GM12878 (cell line): ENCODE measurements around the gene RASSF4. TPM values are rescaled to one million over a fixed set of nuclear protein-coding genes. Genes with fewer than 3 reads are reported as not detected.

Source experiments
- ATAC-seq: fragments of 200-7000 bp; cut with Tn5 transposase; 3 replicates; pipeline ENCODE4 v1.9.1; 2020; ENCODE audit warnings: mild to moderate bottlenecking, moderate library complexity
- BruUV-seq: library from RNA; stranded (reverse); fragments of 400-500 nt; replicated peaks from 2 replicates; lab custom pipeline; 2021; lab: Mats Ljungman, UMichigan
- CTCF ChIA-PET: fragments of 300-600 bp; sonication (Branson Sonifier 250); formaldehyde crosslinking; extraction: SDS; loops from one replicate; lab custom pipeline; 2021; ENCODE audit warnings: inconsistent platforms; lab: Yijun Ruan, JAX
- POLR2A ChIA-PET: fragments of 350-600 bp; formaldehyde crosslinking; extraction: SDS; loops from one replicate; lab custom pipeline; 2021; ENCODE audit warnings: inconsistent platforms; lab: Charles Lee
- RAD21 ChIA-PET: fragments of 300-600 bp; sonication (Branson Sonifier 250); formaldehyde crosslinking; loops from one replicate; lab custom pipeline; 2023; ENCODE audit warnings: antibody characterized with exemption; ENCODE audit not compliant: unreplicated experiment; lab: Charles Lee
- SMC1A ChIA-PET: fragments of 300-600 bp; sonication (Branson Sonifier 250); formaldehyde crosslinking; loops from one replicate; lab custom pipeline; 2023; ENCODE audit not compliant: unreplicated experiment, uncharacterized antibody; lab: Charles Lee
- DNase-seq: peaks from one replicate; pipeline ENCODE4 v3.0.0-alpha.2; 2011; ENCODE audit warnings: low read depth, low spot score
- FAIRE-seq: peaks from 3 replicates; lab custom pipeline; 2011; peaks lifted over from hg19 to GRCh38; lab: Jason Lieb, UNC
- H2AFZ ChIP-seq: 2 replicates; pipeline ENCODE4 v1.6.0; 2011; ENCODE audit warnings: low read depth, low read length, control low read depth; ENCODE audit not compliant: control insufficient read depth
- H3K27ac ChIP-seq: 2 replicates; pipeline ENCODE4 v1.5.1; 2011; ENCODE audit warnings: control low read depth; ENCODE audit not compliant: control insufficient read depth, insufficient read depth
- H3K27me3 ChIP-seq, 2 experiments: replicated peaks in 1 of 2; 2 replicates each; pipeline versions ENCODE4 v1.6.0 to v1.6.1; 2011; ENCODE audit warnings: low read length in 1 of 2; ENCODE audit not compliant: control insufficient read depth in 2 of 2, insufficient read depth in 2 of 2
- H3K36me3 ChIP-seq, 2 experiments: 2 replicates each; pipeline ENCODE4 v1.5.1; 2011; ENCODE audit warnings: low read length in 1 of 2; ENCODE audit not compliant: control insufficient read depth in 2 of 2, insufficient read depth in 2 of 2
- H3K4me1 ChIP-seq: 2 replicates; pipeline ENCODE4 v1.6.1; 2011; ENCODE audit warnings: mild to moderate bottlenecking, low read length, moderate library complexity, mixed read lengths; ENCODE audit not compliant: control insufficient read depth, insufficient read depth
- H3K4me2 ChIP-seq: 2 replicates; pipeline ENCODE4 v1.6.0; 2011; ENCODE audit warnings: control low read depth; ENCODE audit not compliant: control insufficient read depth, insufficient read depth
- H3K4me3 ChIP-seq: fragments of 200-600 bp; sonication (generic); 2 replicates; pipeline ENCODE4 v1.5.1; 2016
- H3K79me2 ChIP-seq: 2 replicates; pipeline ENCODE4 v1.6.0; 2011; ENCODE audit warnings: low read length; ENCODE audit not compliant: control insufficient read depth, insufficient read depth
- H3K9ac ChIP-seq: 2 replicates; pipeline ENCODE4 v1.8.0; 2011; ENCODE audit warnings: low read length, control low read depth, mixed read lengths; ENCODE audit not compliant: control insufficient read depth, insufficient read depth
- H3K9me3 ChIP-seq: replicated peaks from 3 replicates; pipeline ENCODE4 v1.5.1; 2011; ENCODE audit warnings: mild to moderate bottlenecking, low read length; ENCODE audit not compliant: control insufficient read depth, insufficient read depth
- H4K20me1 ChIP-seq: 2 replicates; pipeline ENCODE4 v1.6.0; 2011; ENCODE audit not compliant: control insufficient read depth, insufficient read depth
- BCL11A ChIP-seq: IDR thresholded peaks from 2 replicates; pipeline ENCODE4 v1.6.1; 2011; ENCODE audit warnings: low read depth, low read length
- EED ChIP-seq: sonication (generic); IDR thresholded peaks from 2 replicates; pipeline ENCODE4 v1.6.1; 2016; ENCODE audit warnings: antibody characterized with exemption, low read depth
- IKZF1 ChIP-seq: fragments of 450-650 bp; conservative IDR thresholded peaks from 2 replicates; pipeline ENCODE4 v1.6.1; 2017; ENCODE audit warnings: antibody characterized with exemption, mild to moderate bottlenecking
- IKZF2 ChIP-seq, 2 experiments: fragments of 450-650 bp; IDR thresholded peaks; 2 replicates each; pipeline ENCODE4 v1.6.1; 2017; ENCODE audit warnings: mild to moderate bottlenecking in 2 of 2, moderate library complexity in 2 of 2
- MEF2A ChIP-seq: IDR thresholded peaks from 2 replicates; pipeline ENCODE4 v1.6.1; 2011; ENCODE audit warnings: low read depth, mild to moderate bottlenecking, low read length, moderate library complexity; ENCODE audit not compliant: insufficient read depth
- NFIC ChIP-seq: IDR thresholded peaks from 2 replicates; pipeline ENCODE4 v1.6.1; 2012; ENCODE audit warnings: low read depth, mild to moderate bottlenecking, inconsistent platforms, low read length, moderate library complexity
- PBX3 ChIP-seq: IDR thresholded peaks from 2 replicates; pipeline ENCODE4 v1.6.1; 2011; ENCODE audit warnings: mild to moderate bottlenecking, low read depth, low read length, moderate library complexity; ENCODE audit not compliant: insufficient replicate concordance
- RELB ChIP-seq: fragments of 450-650 bp; IDR thresholded peaks from 2 replicates; pipeline ENCODE4 v1.6.1; 2017; ENCODE audit warnings: low read depth, mild to moderate bottlenecking, moderate library complexity
- SPI1 ChIP-seq: IDR thresholded peaks from 2 replicates; pipeline ENCODE4 v1.6.1; 2011; ENCODE audit warnings: low read depth, mild to moderate bottlenecking, low read length, moderate library complexity, borderline replicate concordance; ENCODE audit not compliant: insufficient read depth
- WGBS: methylation state at CpG from one replicate; pipeline ENCODE4 v1.1.6; 2016; ENCODE audit warnings: low lambda C conversion rate; ENCODE audit not compliant: insufficient replicate concordance, insufficient coverage; ENCODE audit errors: missing lambda C conversion rate; 5-methylcytosine and 5-hydroxymethylcytosine counted together
- in situ Hi-C: fragments of 300-500 bp; cut with MboI; formaldehyde crosslinking; loops from 9 replicates; pipeline ENCODE4 v1.14.3; 2018; ENCODE audit warnings: mixed read lengths
- intact Hi-C: fragments of 100-400 bp; cut with micrococcal nuclease; formaldehyde crosslinking; loops from one replicate; pipeline ENCODE4 v1.14.2; 2022; ENCODE audit not compliant: unreplicated experiment
- polyA plus RNA-seq, 11 experiments: library from polyadenylated mRNA; depleted of rRNA in 4 of 11; unstranded in 6 of 11; stranded (reverse) in 5 of 11; fragments of >200 nt; fragmentation: Nextera tagmentation in 4 of 11; fragmentation: Illumina TruSeq in 1 of 11; extraction: Ambion mirVana in 4 of 11; extraction: Trizol in 1 of 11; gene quantifications; 1 replicate in 1 of 11; 2 replicates in 10 of 11; pipeline versions ENCODE4 v1.2.1 to v1.2.3, GENCODE V29; 2011 to 2016; ENCODE audit warnings: inconsistent platforms in 2 of 11, missing spikeins in 2 of 11, low read depth in 1 of 11
- total RNA-seq, 4 experiments: library from RNA; depleted of rRNA in 3 of 4; stranded (reverse); fragments of >200 nt in 3 of 4; fragmentation: Illumina TruSeq in 1 of 4; extraction: Trizol in 1 of 4; gene quantifications; 2 replicates each; pipeline versions ENCODE4 v1.2.1 to v1.2.3, GENCODE V29; 2013 to 2021

RASSF4 gene
- total and polyA plus RNA-seq, 10 of the 15 experiments (the other 5 are each of a cell fraction or from before 2014, with no cell fraction given): 3.7 to 71.1 (median 16.8) TPM

DNA sequence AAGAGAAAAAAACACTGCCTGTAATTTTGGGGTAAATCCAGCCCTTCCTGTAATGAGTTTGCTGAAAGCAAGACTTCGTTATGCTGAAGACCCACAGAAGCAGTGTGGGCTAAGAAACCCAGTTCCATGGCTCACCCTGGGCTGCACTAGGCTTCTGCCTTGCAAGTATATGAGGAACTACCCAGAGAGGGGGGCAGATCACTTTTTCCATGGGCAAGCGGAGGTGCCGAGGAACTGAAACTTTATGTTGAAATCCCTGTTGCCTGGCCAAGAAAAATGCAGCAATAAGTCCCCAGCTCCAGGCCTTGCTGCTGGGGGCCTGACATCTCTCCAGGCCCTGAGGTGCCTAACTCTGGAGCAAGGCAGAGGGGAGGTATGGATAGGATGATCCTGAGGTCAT lies 8.5 kb downstream of the RASSF4 start:
- no peak for FAIRE-seq
- peak overlapping the region; percentile 85 for H3K27ac ChIP-seq
- POLR2A ChIA-PET: interaction anchor here (0.9 to 14.0 kb wide), 7 partner anchors 10 to 35 kb away, joined by 3 to 174 read pairs (median 3); partner anchors contain the start of genes DEPP1 and ZNF22
- no peak for DNase-seq
- RAD21 ChIA-PET: interaction anchor here (1.9 to 9.2 kb wide), 4 partner anchors 8 to 35 kb away, joined by 4 to 124 read pairs (median 47); partner anchors contain the start of genes DEPP1 and RASSF4
- peak overlapping the region; percentile 45 for H3K4me2 ChIP-seq
- intact Hi-C loops: loop anchor here (10.0 kb wide), 2 partner anchors 407 to 1823 kb away; partner anchors contain the start of gene ALOX5
- no TSS peak for BruUV-seq
- H2AFZ ChIP-seq: peak overlapping the region; percentile 43
- H3K4me3 ChIP-seq: peak overlapping the region; percentile 7; the same call in 1 of the 2 replicates
- TF ChIP-seq PBX3: no peak
- TF ChIP-seq EED: peak; percentile 51; the same call in 1 of the 2 replicates
- peak; percentile 83 for TF ChIP-seq SPI1
- 0 out of 2 replicates have a peak, but pooled peaks have one; percentile 4 for TF ChIP-seq BCL11A
- TF ChIP-seq NFIC: peak; percentile 41; the same call in 1 of the 2 replicates
- peak; percentile 28; the same call in 1 of the 2 replicates for TF ChIP-seq RELB
- TF ChIP-seq MEF2A: no peak
- peak; percentile 88 for TF ChIP-seq IKZF1
- TF ChIP-seq IKZF2 (IDR thresholded peaks at IDR 0.05): peak; percentile 55 to 59; a peak in 3 of 4 replicates
- TF ChIP-seq, all 136 proteins: peak for 7
- peaks cover 0 to 8% of the 10 kb centered on the region in 2 experiments; a peak in 2 of 4 replicates for H3K36me3 ChIP-seq
- in situ Hi-C loops: loop anchor here (10.0 to 25.0 kb wide), 2 partner anchors 1563 to 1806 kb away; partner anchors contain the start of gene HNRNPF
- ATAC-seq: peak; percentile 10
- H4K20me1 ChIP-seq: no peaks in the 10 kb centered on the region
- H3K4me1 ChIP-seq: peaks cover 67% of the 10 kb centered on the region
- H3K9me3 ChIP-seq: no peaks in the 10 kb centered on the region
- ChIA-PET SMC1A (interaction anchor here (0.8 to 9.3 kb wide), 9 partner anchors 8 to 1367 kb away, joined by 3 to 147 read pairs (median 10); partner anchors contain the start of gene DEPP1), CTCF (interaction anchor here (1.2 to 9.1 kb wide), 6 partner anchors 8 to 34 kb away, joined by 3 to 116 read pairs (median 12); partner anchors contain the start of gene ZNF22)
- peak overlapping the region; percentile 52 for H3K9ac ChIP-seq
- H3K27me3 ChIP-seq: no peaks in the 10 kb centered on the region
- WGBS: 8% methylated on average over 3 of the region's 3 CpGs
- peaks cover 10% of the 10 kb centered on the region for H3K79me2 ChIP-seq
